ENCODE results near the gene IMPA2.

GRCh38 chr18:12043811-12044210 lies 62.5 kb downstream of the IMPA2 start:
- TF ChIP-seq, protein P1, sequence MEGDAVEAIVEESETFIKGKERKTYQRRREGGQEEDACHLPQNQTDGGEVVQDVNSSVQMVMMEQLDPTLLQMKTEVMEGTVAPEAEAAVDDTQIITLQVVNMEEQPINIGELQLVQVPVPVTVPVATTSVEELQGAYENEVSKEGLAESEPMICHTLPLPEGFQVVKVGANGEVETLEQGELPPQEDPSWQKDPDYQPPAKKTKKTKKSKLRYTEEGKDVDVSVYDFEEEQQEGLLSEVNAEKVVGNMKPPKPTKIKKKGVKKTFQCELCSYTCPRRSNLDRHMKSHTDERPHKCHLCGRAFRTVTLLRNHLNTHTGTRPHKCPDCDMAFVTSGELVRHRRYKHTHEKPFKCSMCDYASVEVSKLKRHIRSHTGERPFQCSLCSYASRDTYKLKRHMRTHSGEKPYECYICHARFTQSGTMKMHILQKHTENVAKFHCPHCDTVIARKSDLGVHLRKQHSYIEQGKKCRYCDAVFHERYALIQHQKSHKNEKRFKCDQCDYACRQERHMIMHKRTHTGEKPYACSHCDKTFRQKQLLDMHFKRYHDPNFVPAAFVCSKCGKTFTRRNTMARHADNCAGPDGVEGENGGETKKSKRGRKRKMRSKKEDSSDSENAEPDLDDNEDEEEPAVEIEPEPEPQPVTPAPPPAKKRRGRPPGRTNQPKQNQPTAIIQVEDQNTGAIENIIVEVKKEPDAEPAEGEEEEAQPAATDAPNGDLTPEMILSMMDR (conservative IDR thresholded peaks at IDR 0.05), result no peak
- no peak for TF ChIP-seq ZFX (IDR thresholded peaks at IDR 0.05)

Measured in C4-2B (cell line).